Adipocyte (in vitro differentiated cells): ENCODE results near the gene KRTAP10-8.
"Not testable (repeated sequence)": the region's sequence is repeated elsewhere in the genome, so short reads cannot be mapped to it uniquely, and the experiment has no call there.

Experiments
- DNase-seq: peaks from one replicate; pipeline ENCODE4 v3.0.0-alpha.2; 2015; ENCODE audit warnings: low read depth
- H3K27me3 ChIP-seq: replicated peaks from 2 replicates; pipeline ENCODE4 v1.7.0; 2013; ENCODE audit warnings: mild to moderate bottlenecking, low read length, moderate library complexity; ENCODE audit not compliant: control insufficient read depth, insufficient read depth
- H3K36me3 ChIP-seq: 2 replicates; pipeline ENCODE4 v1.7.0; 2013; ENCODE audit warnings: low read length, mild to moderate bottlenecking, moderate library complexity; ENCODE audit not compliant: control insufficient read depth, insufficient read depth, severe bottlenecking
- H3K4me1 ChIP-seq: 2 replicates; pipeline ENCODE4 v1.7.0; 2013; ENCODE audit warnings: mild to moderate bottlenecking, low read length, moderate library complexity; ENCODE audit not compliant: control insufficient read depth, insufficient read depth
- H3K4me3 ChIP-seq: 2 replicates; pipeline ENCODE4 v1.7.0; 2013; ENCODE audit warnings: mild to moderate bottlenecking, low read length, moderate library complexity
- H3K9ac ChIP-seq: 2 replicates; pipeline ENCODE4 v1.7.0; 2013; ENCODE audit warnings: mild to moderate bottlenecking, low read length, moderate library complexity
- H3K9me3 ChIP-seq: 2 replicates; pipeline ENCODE4 v1.7.0; 2013; ENCODE audit warnings: mild to moderate bottlenecking, low read length, moderate library complexity; ENCODE audit not compliant: control insufficient read depth

KRTAP10-8 gene

GRCh38 chr21:44580231-44580821, 31.6 kb upstream of the KRTAP10-8 start, which contains the start of gene KRTAP10-5:
Gene KRTAP10-5, minus strand, starts transcription at chr21:44580604. Its CDS starts 26 bp downstream, at chr21:44580578.
- not testable (repeated sequence) for H3K4me1 ChIP-seq, H3K27me3 ChIP-seq, H3K36me3 ChIP-seq, H3K4me3 ChIP-seq, DNase-seq, H3K9ac ChIP-seq
- H3K9me3 ChIP-seq: peaks cover 40% of the 10 kb centered on the region

- no peak overlapping the region for H3K9ac ChIP-seq
- DNase-seq: no peak
- H3K4me1 ChIP-seq: no peaks in the 10 kb centered on the region
- H3K9me3 ChIP-seq: peaks cover 38% of the 10 kb centered on the region
- no peaks in the 10 kb centered on the region for H3K27me3 ChIP-seq
- H3K36me3 ChIP-seq: no peaks in the 10 kb centered on the region
- no peak overlapping the region for H3K4me3 ChIP-seq
Observed at GRCh38 chr21:44581158-44581557, 30.7 kb upstream of the KRTAP10-8 start.

- H3K9me3 ChIP-seq: peaks cover 30% of the 10 kb centered on the region
- H3K27me3 ChIP-seq: no peaks in the 10 kb centered on the region
- no peak overlapping the region for H3K9ac ChIP-seq
- no peak overlapping the region for H3K4me3 ChIP-seq
- no peak for DNase-seq
- no peaks in the 10 kb centered on the region for H3K4me1 ChIP-seq
- H3K36me3 ChIP-seq: no peaks in the 10 kb centered on the region
Observed at GRCh38 chr21:44582055-44582454, 29.8 kb upstream of the KRTAP10-8 start.

GRCh38 chr21:44583089-44583799, 28.6 kb upstream of the KRTAP10-8 start:
- no peak overlapping the region for H3K4me3 ChIP-seq
- H3K36me3 ChIP-seq: no peaks in the 10 kb centered on the region
- no peaks in the 10 kb centered on the region for H3K4me1 ChIP-seq
- no peak overlapping the region for H3K9ac ChIP-seq
- DNase-seq: no peak
- no peaks in the 10 kb centered on the region for H3K27me3 ChIP-seq
- H3K9me3 ChIP-seq: peaks cover 25% of the 10 kb centered on the region

GRCh38 chr21:44583800-44584147, 28.1 kb upstream of the KRTAP10-8 start:
- Histone ChIP-seq H3K9ac (no peak overlapping the region), H3K27me3 (no peaks in the 10 kb centered on the region), H3K4me1 (no peaks in the 10 kb centered on the region), H3K36me3 (no peaks in the 10 kb centered on the region), H3K4me3 (no peak overlapping the region), H3K9me3 (peaks cover 25% of the 10 kb centered on the region)
- DNase-seq: no peak

- Histone ChIP-seq H3K9ac (no peak overlapping the region), H3K9me3 (peaks cover 22% of the 10 kb centered on the region), H3K27me3 (no peaks in the 10 kb centered on the region)
Observed at GRCh38 chr21:44585892-44586291, 26.0 kb upstream of the KRTAP10-8 start.

GRCh38 chr21:44589094-44589493, 22.8 kb upstream of the KRTAP10-8 start:
- Histone ChIP-seq H3K36me3 (no peaks in the 10 kb centered on the region), H3K4me1 (peaks cover 4% of the 10 kb centered on the region), H3K4me3 (no peak overlapping the region), H3K27me3 (peaks cover 18% of the 10 kb centered on the region), H3K9me3 (peaks cover 8% of the 10 kb centered on the region), H3K9ac (no peak overlapping the region)
- no peak for DNase-seq

More at GRCh38 chr21:44585892-44586291, 26.0 kb upstream of the KRTAP10-8 start:
- H3K4me3 ChIP-seq: no peak overlapping the region
- no peaks in the 10 kb centered on the region for H3K4me1 ChIP-seq
- no peaks in the 10 kb centered on the region for H3K36me3 ChIP-seq
- no peak for DNase-seq

- Histone ChIP-seq H3K27me3 (peaks cover 23% of the 10 kb centered on the region), H3K4me1 (peaks cover 4% of the 10 kb centered on the region), H3K36me3 (no peaks in the 10 kb centered on the region), H3K4me3 (no peak overlapping the region), H3K9me3 (peaks cover 8% of the 10 kb centered on the region), H3K9ac (no peak overlapping the region)
- no peak for DNase-seq
Observed at GRCh38 chr21:44589586-44590305, 22.1 kb upstream of the KRTAP10-8 start.

GRCh38 chr21:44590311-44590721, 21.6 kb upstream of the KRTAP10-8 start:
- H3K27me3 ChIP-seq: peaks cover 27% of the 10 kb centered on the region
- no peak overlapping the region for H3K9ac ChIP-seq
- no peak for DNase-seq
- H3K4me1 ChIP-seq: peaks cover 4% of the 10 kb centered on the region
- no peaks in the 10 kb centered on the region for H3K36me3 ChIP-seq
- H3K4me3 ChIP-seq: no peak overlapping the region
- H3K9me3 ChIP-seq: peaks cover 4% of the 10 kb centered on the region

- H3K9ac ChIP-seq, H3K36me3 ChIP-seq, DNase-seq, H3K4me3 ChIP-seq, H3K4me1 ChIP-seq, H3K9me3 ChIP-seq: not testable (repeated sequence)
- H3K27me3 ChIP-seq: peaks cover 33% of the 10 kb centered on the region
Observed at GRCh38 chr21:44590897-44591800, 20.7 kb upstream of the KRTAP10-8 start.

- not testable (repeated sequence) for H3K9me3 ChIP-seq, H3K4me1 ChIP-seq, H3K36me3 ChIP-seq, H3K4me3 ChIP-seq, DNase-seq, H3K9ac ChIP-seq
- H3K27me3 ChIP-seq: peaks cover 34% of the 10 kb centered on the region
Observed at GRCh38 chr21:44591801-44592130, 20.1 kb upstream of the KRTAP10-8 start.
